GM21717 (cell line): ENCODE measurements around the gene PXN.
A peak's percentile ranks its signal among the peaks of the same experiment; 100 is the strongest.

Source experiments
- ATAC-seq: cut with Tn5 transposase; IDR thresholded peaks from one replicate; pipeline ENCODE4 v1.9.1; 2021; ENCODE audit warnings: mild to moderate bottlenecking, moderate library complexity; ENCODE audit not compliant: unreplicated experiment

PXN gene

GRCh38 chr12:120265473-120266179 is at the start of gene PXN:
PXN (minus strand) TSS chr12:120265730; CDS start chr12:120265629, 101 bp downstream.
- ATAC-seq = peak; percentile 46

- ATAC-seq = no peak
Measured at GRCh38 chr12:120314220-120314619, 48.7 kb upstream of the PXN start.

GRCh38 chr12:120301962-120302815 is 36.7 kb upstream of the PXN start, which contains the start of gene SIRT4:
SIRT4 (plus strand) TSS chr12:120302321; CDS start chr12:120303562, 1,241 bp downstream.
- ATAC-seq = peak; percentile 95

- peak; percentile 44 for ATAC-seq
Measured at GRCh38 chr12:120292661-120293531, 27.4 kb upstream of the PXN start, which contains the start of gene RNU4-1. RNU4-1 (minus strand) TSS chr12:120293237.

- ATAC-seq = peak; percentile 16
Measured at GRCh38 chr12:120292411-120292660, 26.8 kb upstream of the PXN start.

GRCh38 chr12:120290609-120291305 is 25.2 kb upstream of the PXN start:
- no peak for ATAC-seq

GRCh38 chr12:120287491-120287890 is 22.0 kb upstream of the PXN start:
- ATAC-seq = no peak

GRCh38 chr12:120286768-120287490 is 21.4 kb upstream of the PXN start:
- no peak for ATAC-seq

GRCh38 chr12:120284381-120284780 is 18.9 kb upstream of the PXN start:
- ATAC-seq = no peak

- ATAC-seq = no peak
Measured at GRCh38 chr12:120283318-120283717, 17.8 kb upstream of the PXN start.

- no peak for ATAC-seq
Measured at GRCh38 chr12:120278137-120279069, 12.9 kb upstream of the PXN start.

GRCh38 chr12:120276734-120277133 is 11.2 kb upstream of the PXN start:
- ATAC-seq = no peak

GRCh38 chr12:120267736-120268135 is 2.2 kb upstream of the PXN start:
- no peak for ATAC-seq

GRCh38 chr12:120266180-120266870 is 795 bp upstream of the PXN start:
- no peak for ATAC-seq

GRCh38 chr12:120264904-120265472 is 542 bp downstream of the PXN start:
- ATAC-seq = peak; percentile 8

GRCh38 chr12:120264086-120264903 is 1.2 kb downstream of the PXN start:
- no peak for ATAC-seq

GRCh38 chr12:120263748-120264085 is 1.8 kb downstream of the PXN start:
- no peak for ATAC-seq
